Ovary (tissue), 3 donors: ENCODE measurements around the gene PCYOX1L.

Experiments
- CTCF ChIP-seq, 3 donors: fragments of 450-650 bp in 2 of 3; fragments of 200-600 bp in 1 of 3; IDR thresholded peaks; one replicate each; pipeline versions ENCODE4 v1.5.1 to v1.8.0; 2016 to 2022; ENCODE audit warnings: antibody characterized with exemption in 3 of 3, mild to moderate bottlenecking in 1 of 3
- POLR2A ChIP-seq: fragments of 450-650 bp; IDR thresholded peaks from one replicate; pipeline ENCODE4 v1.6.1; 2017; ENCODE audit warnings: antibody characterized with exemption, mild to moderate bottlenecking, moderate library complexity
- donor health status: DM: no; HTN: no; CAD: no.

DNA sequence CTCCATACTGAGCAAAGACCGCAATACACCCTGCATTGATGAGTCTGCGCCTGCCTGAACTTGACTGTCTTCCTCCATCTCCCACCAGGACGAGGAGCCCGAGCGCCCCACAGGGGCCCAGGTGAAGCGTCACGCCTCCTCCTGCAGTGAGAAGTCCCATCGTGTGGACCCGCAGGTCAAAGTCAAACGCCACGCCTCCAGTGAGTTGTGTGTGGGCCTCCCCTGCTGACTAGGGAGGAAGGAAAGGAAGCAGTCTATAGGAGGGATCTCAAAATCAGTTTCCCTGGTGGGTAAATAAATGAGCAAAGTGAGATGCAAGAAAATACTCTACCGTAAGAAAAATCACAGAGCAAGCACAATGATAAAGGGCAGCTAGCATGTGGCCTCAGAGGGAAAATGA is 35.3 kb upstream of the PCYOX1L start:
- no peak for TF ChIP-seq CTCF (IDR thresholded peaks at IDR 0.05)
- no peak for TF ChIP-seq POLR2A
